ENCODE measurements around the gene IRS2. TPM values are rescaled to one million over a fixed set of nuclear protein-coding genes. Genes with fewer than 3 reads are reported as not detected.
A peak's percentile ranks its signal among the peaks of the same experiment; 100 is the strongest.

IRS2 gene
- total and polyA plus RNA-seq, 4 donors, result 6.8 to 27.1 (median 15.4) TPM

DNA sequence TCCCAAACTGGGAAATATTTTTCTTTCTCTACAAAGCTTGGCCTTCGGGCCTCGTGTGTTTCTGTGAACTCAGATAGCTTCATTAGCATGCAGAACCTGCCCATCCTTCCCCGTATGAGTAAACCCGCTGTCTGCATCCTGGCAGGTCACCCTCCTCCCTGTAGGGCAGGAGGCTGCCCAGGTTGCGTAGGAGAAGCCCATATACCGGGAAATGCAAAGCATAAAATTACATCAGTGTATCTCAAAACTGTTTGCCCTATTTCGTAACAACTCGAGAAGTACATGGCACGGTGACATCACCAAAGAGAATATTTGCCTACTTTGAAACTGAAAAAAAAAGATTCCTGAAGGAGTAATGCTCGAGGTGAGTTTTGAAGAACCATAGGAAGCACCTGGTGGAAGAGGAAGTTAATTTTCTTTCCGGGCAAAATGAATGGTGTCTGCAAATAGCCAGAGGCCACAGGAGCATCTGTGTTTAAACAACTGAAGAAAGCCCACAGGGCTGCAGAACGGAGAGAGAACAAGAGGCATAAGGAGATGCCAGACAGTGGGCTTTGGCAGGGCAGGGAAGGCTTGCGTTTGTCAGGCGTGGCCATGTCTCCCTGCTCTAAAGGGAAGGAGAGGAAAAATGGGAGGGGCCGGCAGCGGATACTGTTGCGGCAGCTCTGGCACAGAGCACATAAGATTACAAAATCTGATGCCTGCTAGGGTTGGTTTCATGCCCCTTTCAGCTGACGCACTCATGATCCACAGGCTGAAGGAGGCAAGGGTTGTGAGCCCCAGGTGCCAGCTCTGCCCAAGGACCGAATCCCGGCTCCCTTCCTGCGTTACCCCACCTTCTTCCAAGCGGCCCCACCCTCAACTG lies 81.4 kb downstream of the IRS2 start:
- no peak overlapping the region for H3K9ac ChIP-seq (ENCODE audit: insufficient read depth in 1 of 2, low read length in 2 of 2)
- DNase-seq (peak in 1 of 3 donors; percentile 47), ATAC-seq (ENCODE audit: insufficient read depth, low FRiP score) (peak; percentile 76)
- peaks cover 0 to 5% (median 0%) of the 10 kb centered on the region in 4 donors for H3K9me3 ChIP-seq (ENCODE audit: control insufficient read depth in 4 of 4, insufficient read depth in 3 of 4, low read length in 3 of 4)
- H3K27ac ChIP-seq (ENCODE audit: low read depth in 1 of 2, low read length in 1 of 2), result peak overlapping the region in 1 of 2 donors; percentile 89
- H3K36me3 ChIP-seq (ENCODE audit: control insufficient read depth in 4 of 4, insufficient read depth in 4 of 4, low read length in 4 of 4), result no peaks in the 10 kb centered on the region
- H3K4me1 ChIP-seq (ENCODE audit: control insufficient read depth in 5 of 5, insufficient read depth in 5 of 5, low read length in 5 of 5), result peaks cover 0 to 8% (median 0%) of the 10 kb centered on the region in 5 donors
- TF ChIP-seq, protein P1, sequence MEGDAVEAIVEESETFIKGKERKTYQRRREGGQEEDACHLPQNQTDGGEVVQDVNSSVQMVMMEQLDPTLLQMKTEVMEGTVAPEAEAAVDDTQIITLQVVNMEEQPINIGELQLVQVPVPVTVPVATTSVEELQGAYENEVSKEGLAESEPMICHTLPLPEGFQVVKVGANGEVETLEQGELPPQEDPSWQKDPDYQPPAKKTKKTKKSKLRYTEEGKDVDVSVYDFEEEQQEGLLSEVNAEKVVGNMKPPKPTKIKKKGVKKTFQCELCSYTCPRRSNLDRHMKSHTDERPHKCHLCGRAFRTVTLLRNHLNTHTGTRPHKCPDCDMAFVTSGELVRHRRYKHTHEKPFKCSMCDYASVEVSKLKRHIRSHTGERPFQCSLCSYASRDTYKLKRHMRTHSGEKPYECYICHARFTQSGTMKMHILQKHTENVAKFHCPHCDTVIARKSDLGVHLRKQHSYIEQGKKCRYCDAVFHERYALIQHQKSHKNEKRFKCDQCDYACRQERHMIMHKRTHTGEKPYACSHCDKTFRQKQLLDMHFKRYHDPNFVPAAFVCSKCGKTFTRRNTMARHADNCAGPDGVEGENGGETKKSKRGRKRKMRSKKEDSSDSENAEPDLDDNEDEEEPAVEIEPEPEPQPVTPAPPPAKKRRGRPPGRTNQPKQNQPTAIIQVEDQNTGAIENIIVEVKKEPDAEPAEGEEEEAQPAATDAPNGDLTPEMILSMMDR (IDR thresholded peaks at IDR 0.05; ENCODE audit: control extremely low read depth, extremely low read depth), result no peak
- no peak overlapping the region for H3K4me3 ChIP-seq
- WGBS, 2 donors, result 20 to 27% methylated on average over 22 of the region's 22 CpGs
- H3K27me3 ChIP-seq (ENCODE audit: control insufficient read depth in 3 of 3, insufficient read depth in 3 of 3, low read length in 2 of 3), result no peaks in the 10 kb centered on the region

GRCh38 chr13:109703250-109703649 lies 83.1 kb downstream of the IRS2 start:
- no peak for ATAC-seq (ENCODE audit: insufficient read depth, low FRiP score)
- no peak for DNase-seq
- TF ChIP-seq, protein P1 (IDR thresholded peaks at IDR 0.05; ENCODE audit: control extremely low read depth, extremely low read depth), result no peak
- Histone ChIP-seq H3K4me1 (ENCODE audit: control insufficient read depth in 5 of 5, insufficient read depth in 5 of 5, low read length in 5 of 5) (peaks cover 0 to 7% (median 0%) of the 10 kb centered on the region in 5 donors), H3K9me3 (ENCODE audit: control insufficient read depth in 4 of 4, insufficient read depth in 3 of 4, low read length in 3 of 4) (peaks cover 0 to 3% (median 0%) of the 10 kb centered on the region in 4 donors), H3K36me3 (ENCODE audit: control insufficient read depth in 4 of 4, insufficient read depth in 4 of 4, low read length in 4 of 4) (no peaks in the 10 kb centered on the region), H3K27me3 (ENCODE audit: control insufficient read depth in 3 of 3, insufficient read depth in 3 of 3, low read length in 2 of 3) (no peaks in the 10 kb centered on the region), H3K9ac (ENCODE audit: insufficient read depth in 1 of 2, low read length in 2 of 2) (no peak overlapping the region), H3K4me3 (no peak overlapping the region), H3K27ac (ENCODE audit: low read depth in 1 of 2, low read length in 1 of 2) (no peak overlapping the region)
- WGBS, 2 donors, result 93 to 95% methylated on average over 3 of the region's 3 CpGs

Measured in lung (tissue), 12 donors.